C4-2B (cell line): ENCODE measurements around the gene ADGRE2.
"Not testable (repeated sequence)": the region's sequence is repeated elsewhere in the genome, so short reads cannot be mapped to it uniquely, and the experiment has no call there.

ENCODE experiments used
- CTCF ChIP-seq: fragments of 450-650 bp; conservative IDR thresholded peaks from 2 replicates; pipeline ENCODE4 v1.5.1; 2017; ENCODE audit warnings: mild to moderate bottlenecking
- ZFX ChIP-seq: fragments of 450-650 bp; IDR thresholded peaks from 2 replicates; pipeline ENCODE4 v1.6.1; 2017

GRCh38 chr19:14775326-14775725 is 3.0 kb downstream of the ADGRE2 start:
- TF ChIP-seq CTCF, ZFX: not testable (repeated sequence)
